ENCODE measurements around the gene G3BP2.
"Not testable (repeated sequence)": the region's sequence is repeated elsewhere in the genome, so short reads cannot be mapped to it uniquely, and the experiment has no call there.

The G3BP2 gene

DNA sequence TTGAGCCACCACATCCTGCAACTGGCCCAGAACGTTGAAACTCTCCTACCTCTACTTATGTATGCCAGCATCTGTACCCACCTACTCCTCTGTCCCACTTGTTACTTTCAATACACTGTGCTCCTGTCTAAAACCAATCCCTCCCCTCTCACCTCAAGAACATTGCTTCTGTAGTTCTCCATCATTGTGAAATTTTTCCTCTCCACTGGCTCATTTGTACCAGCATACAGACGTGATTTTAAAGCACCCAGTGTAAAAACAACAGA is 25.7 kb upstream of the G3BP2 start:
- H4K20me1 ChIP-seq (ENCODE audit: insufficient read depth), result no peaks in the 10 kb centered on the region
- no peak overlapping the region for H3K27ac ChIP-seq
- H3K4me3 ChIP-seq (IDR thresholded peaks at IDR 0.05; ENCODE audit: insufficient read depth, low read depth, low read length), result no peak overlapping the region
- H3K4me1 ChIP-seq (ENCODE audit: low read depth, poor library complexity, severe bottlenecking), result peaks cover 4% of the 10 kb centered on the region
- H3K9ac ChIP-seq, result no peak overlapping the region
- no peak overlapping the region for H3K4me2 ChIP-seq
- H2AFZ ChIP-seq (ENCODE audit: low read depth), result no peak overlapping the region
- TF ChIP-seq, protein P1, sequence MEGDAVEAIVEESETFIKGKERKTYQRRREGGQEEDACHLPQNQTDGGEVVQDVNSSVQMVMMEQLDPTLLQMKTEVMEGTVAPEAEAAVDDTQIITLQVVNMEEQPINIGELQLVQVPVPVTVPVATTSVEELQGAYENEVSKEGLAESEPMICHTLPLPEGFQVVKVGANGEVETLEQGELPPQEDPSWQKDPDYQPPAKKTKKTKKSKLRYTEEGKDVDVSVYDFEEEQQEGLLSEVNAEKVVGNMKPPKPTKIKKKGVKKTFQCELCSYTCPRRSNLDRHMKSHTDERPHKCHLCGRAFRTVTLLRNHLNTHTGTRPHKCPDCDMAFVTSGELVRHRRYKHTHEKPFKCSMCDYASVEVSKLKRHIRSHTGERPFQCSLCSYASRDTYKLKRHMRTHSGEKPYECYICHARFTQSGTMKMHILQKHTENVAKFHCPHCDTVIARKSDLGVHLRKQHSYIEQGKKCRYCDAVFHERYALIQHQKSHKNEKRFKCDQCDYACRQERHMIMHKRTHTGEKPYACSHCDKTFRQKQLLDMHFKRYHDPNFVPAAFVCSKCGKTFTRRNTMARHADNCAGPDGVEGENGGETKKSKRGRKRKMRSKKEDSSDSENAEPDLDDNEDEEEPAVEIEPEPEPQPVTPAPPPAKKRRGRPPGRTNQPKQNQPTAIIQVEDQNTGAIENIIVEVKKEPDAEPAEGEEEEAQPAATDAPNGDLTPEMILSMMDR (conservative IDR thresholded peaks at IDR 0.05; ENCODE audit: low read depth, low read length), result no peak
- H3K27me3 ChIP-seq (ENCODE audit: insufficient read depth, low read depth), result no peaks in the 10 kb centered on the region
- H3K36me3 ChIP-seq (ENCODE audit: insufficient read depth), result no peaks in the 10 kb centered on the region
- H3K79me2 ChIP-seq (ENCODE audit: insufficient read depth, low read depth), result no peaks in the 10 kb centered on the region

GRCh38 chr4:75698162-75698962 is 25.2 kb upstream of the G3BP2 start:
- Histone ChIP-seq H2AFZ (ENCODE audit: low read depth) (no peak overlapping the region), H3K27me3 (ENCODE audit: insufficient read depth, low read depth) (no peaks in the 10 kb centered on the region), H4K20me1 (ENCODE audit: insufficient read depth) (no peaks in the 10 kb centered on the region), H3K36me3 (ENCODE audit: insufficient read depth) (no peaks in the 10 kb centered on the region), H3K27ac (no peak overlapping the region), H3K4me3 (IDR thresholded peaks at IDR 0.05; ENCODE audit: insufficient read depth, low read depth, low read length) (no peak overlapping the region), H3K79me2 (ENCODE audit: insufficient read depth, low read depth) (no peaks in the 10 kb centered on the region), H3K4me1 (ENCODE audit: low read depth, poor library complexity, severe bottlenecking) (peaks cover 4% of the 10 kb centered on the region), H3K4me2 (no peak overlapping the region), H3K9ac (no peak overlapping the region)
- TF ChIP-seq, protein P1 (conservative IDR thresholded peaks at IDR 0.05; ENCODE audit: low read depth, low read length), result no peak

DNA sequence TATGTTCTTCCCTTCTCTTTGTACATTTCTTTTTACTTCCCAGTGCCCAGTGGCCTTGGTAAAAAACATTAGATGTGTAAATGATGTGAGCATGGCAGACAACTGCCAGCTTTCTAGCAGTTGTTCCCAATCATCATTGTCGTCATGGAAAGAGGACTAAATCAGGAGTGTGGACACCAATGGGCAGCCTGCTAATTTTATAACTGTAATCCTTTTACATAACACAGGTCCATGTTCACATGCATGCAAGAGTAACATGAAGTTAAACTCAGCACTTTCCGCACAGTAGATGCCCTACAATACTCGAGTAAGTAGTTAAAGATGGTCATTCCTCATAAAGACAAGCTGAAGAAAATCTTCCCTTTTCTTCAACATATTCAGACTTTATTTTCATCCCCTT is 23.4 kb upstream of the G3BP2 start:
- H3K27me3 ChIP-seq (ENCODE audit: insufficient read depth, low read depth), result no peaks in the 10 kb centered on the region
- H3K4me1 ChIP-seq (ENCODE audit: low read depth, poor library complexity, severe bottlenecking), result peaks cover 4% of the 10 kb centered on the region
- TF ChIP-seq, protein P1 (conservative IDR thresholded peaks at IDR 0.05; ENCODE audit: low read depth, low read length), result no peak
- no peak overlapping the region for H3K4me2 ChIP-seq
- H4K20me1 ChIP-seq (ENCODE audit: insufficient read depth), result no peaks in the 10 kb centered on the region
- H3K4me3 ChIP-seq (IDR thresholded peaks at IDR 0.05; ENCODE audit: insufficient read depth, low read depth, low read length), result no peak overlapping the region
- H3K36me3 ChIP-seq (ENCODE audit: insufficient read depth), result no peaks in the 10 kb centered on the region
- no peak overlapping the region for H3K9ac ChIP-seq
- H3K79me2 ChIP-seq (ENCODE audit: insufficient read depth, low read depth), result no peaks in the 10 kb centered on the region
- H3K27ac ChIP-seq, result no peak overlapping the region
- H2AFZ ChIP-seq (ENCODE audit: low read depth), result no peak overlapping the region

- Histone ChIP-seq H3K27me3 (ENCODE audit: insufficient read depth, low read depth) (no peaks in the 10 kb centered on the region), H3K4me3 (IDR thresholded peaks at IDR 0.05; ENCODE audit: insufficient read depth, low read depth, low read length) (no peak overlapping the region), H3K79me2 (ENCODE audit: insufficient read depth, low read depth) (no peaks in the 10 kb centered on the region), H2AFZ (ENCODE audit: low read depth) (no peak overlapping the region), H3K9ac (no peak overlapping the region), H3K27ac (no peak overlapping the region), H4K20me1 (ENCODE audit: insufficient read depth) (no peaks in the 10 kb centered on the region), H3K4me1 (ENCODE audit: low read depth, poor library complexity, severe bottlenecking) (peaks cover 4% of the 10 kb centered on the region), H3K36me3 (ENCODE audit: insufficient read depth) (no peaks in the 10 kb centered on the region), H3K4me2 (no peak overlapping the region)
- TF ChIP-seq, protein P1 (conservative IDR thresholded peaks at IDR 0.05; ENCODE audit: low read depth, low read length), result no peak
These were observed 22.9 kb upstream of the G3BP2 start for GRCh38 chr4:75696071-75696470.

DNA sequence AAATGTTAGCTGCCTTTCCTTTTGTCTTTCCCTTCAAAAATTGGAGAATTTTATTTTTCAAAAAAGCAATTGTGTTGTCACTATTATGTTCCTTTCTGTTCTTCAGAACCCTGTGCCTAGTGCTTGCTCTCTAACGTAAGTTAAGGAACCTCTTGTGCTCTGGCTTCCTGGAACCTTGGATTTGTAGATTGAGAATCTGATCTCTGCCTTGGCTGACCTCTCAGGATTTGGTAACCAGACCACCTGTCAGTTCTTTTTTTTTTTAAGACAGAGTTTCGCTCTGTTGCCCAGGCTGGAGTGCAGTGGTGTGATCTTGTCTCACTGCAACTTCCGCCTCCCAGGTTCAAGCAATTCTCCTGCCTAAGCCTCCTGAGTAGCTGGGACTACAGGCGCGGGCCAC is 18.9 kb upstream of the G3BP2 start:
- not testable (repeated sequence) for H3K4me3 ChIP-seq (IDR thresholded peaks at IDR 0.05; ENCODE audit: insufficient read depth, low read depth, low read length); H3K9ac ChIP-seq; H3K27ac ChIP-seq; H2AFZ ChIP-seq (ENCODE audit: low read depth); H4K20me1 ChIP-seq (ENCODE audit: insufficient read depth); H3K79me2 ChIP-seq (ENCODE audit: insufficient read depth, low read depth); H3K36me3 ChIP-seq (ENCODE audit: insufficient read depth); H3K4me2 ChIP-seq; H3K27me3 ChIP-seq (ENCODE audit: insufficient read depth, low read depth); H3K4me1 ChIP-seq (ENCODE audit: low read depth, poor library complexity, severe bottlenecking)

DNA sequence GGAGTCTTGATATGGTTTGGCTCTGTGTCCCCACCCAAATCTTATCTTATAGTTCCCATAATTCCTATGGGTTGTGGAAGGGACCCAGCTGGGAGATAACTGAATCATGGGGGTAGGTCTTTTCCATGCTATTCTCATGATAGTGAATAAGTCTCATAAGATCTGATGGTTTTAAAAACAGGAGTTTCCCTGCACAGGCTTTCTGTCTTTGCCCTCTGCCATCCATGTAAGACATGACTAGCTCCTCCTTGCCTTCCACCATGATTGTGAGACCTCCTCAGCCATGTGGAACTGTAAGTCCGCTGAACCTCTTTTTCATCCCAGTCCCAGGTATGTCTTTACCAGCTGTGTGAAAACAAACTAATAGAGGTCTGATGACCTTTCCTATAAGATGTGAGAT is 13.9 kb upstream of the G3BP2 start:
- not testable (repeated sequence) for H3K4me2 ChIP-seq; H3K36me3 ChIP-seq (ENCODE audit: insufficient read depth); H3K27me3 ChIP-seq (ENCODE audit: insufficient read depth, low read depth); H3K9ac ChIP-seq; H4K20me1 ChIP-seq (ENCODE audit: insufficient read depth); H2AFZ ChIP-seq (ENCODE audit: low read depth); H3K4me3 ChIP-seq (IDR thresholded peaks at IDR 0.05; ENCODE audit: insufficient read depth, low read depth, low read length); H3K4me1 ChIP-seq (ENCODE audit: low read depth, poor library complexity, severe bottlenecking); H3K79me2 ChIP-seq (ENCODE audit: insufficient read depth, low read depth); H3K27ac ChIP-seq
